Stimulated activated CD4-positive, alpha-beta T cell treated with anti-CD3 and anti-CD28 coated beads, TNF-alpha, amount 100 ng/mL, for 48 hours (primary cell): ENCODE measurements around the gene TPSD1.

Experiments used
- DNase-seq, 3 donors: peaks; one replicate each; pipeline ENCODE4 v3.0.0-alpha.2; 2020; ENCODE audit warnings: low read depth in 3 of 3

The TPSD1 gene

GRCh38 chr16:1299012-1299867 is 43.4 kb downstream of the TPSD1 start:
- no peak for DNase-seq

DNA sequence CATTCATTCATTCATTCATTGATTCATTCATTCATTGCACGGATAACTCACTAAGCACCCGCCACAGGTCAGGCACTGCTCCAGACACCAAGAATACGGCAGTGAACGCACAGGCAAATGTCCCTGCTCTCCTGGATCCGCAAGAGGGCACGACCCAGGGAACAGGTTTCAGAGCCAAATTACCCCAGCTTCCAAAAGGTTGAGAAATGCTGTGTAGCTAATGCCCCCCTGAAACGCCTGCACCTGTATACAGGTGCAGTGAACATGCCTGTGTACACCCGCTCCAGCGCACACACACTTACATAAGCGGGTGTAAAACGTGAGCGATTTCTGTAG is 44.0 kb downstream of the TPSD1 start:
- no peak for DNase-seq

DNA sequence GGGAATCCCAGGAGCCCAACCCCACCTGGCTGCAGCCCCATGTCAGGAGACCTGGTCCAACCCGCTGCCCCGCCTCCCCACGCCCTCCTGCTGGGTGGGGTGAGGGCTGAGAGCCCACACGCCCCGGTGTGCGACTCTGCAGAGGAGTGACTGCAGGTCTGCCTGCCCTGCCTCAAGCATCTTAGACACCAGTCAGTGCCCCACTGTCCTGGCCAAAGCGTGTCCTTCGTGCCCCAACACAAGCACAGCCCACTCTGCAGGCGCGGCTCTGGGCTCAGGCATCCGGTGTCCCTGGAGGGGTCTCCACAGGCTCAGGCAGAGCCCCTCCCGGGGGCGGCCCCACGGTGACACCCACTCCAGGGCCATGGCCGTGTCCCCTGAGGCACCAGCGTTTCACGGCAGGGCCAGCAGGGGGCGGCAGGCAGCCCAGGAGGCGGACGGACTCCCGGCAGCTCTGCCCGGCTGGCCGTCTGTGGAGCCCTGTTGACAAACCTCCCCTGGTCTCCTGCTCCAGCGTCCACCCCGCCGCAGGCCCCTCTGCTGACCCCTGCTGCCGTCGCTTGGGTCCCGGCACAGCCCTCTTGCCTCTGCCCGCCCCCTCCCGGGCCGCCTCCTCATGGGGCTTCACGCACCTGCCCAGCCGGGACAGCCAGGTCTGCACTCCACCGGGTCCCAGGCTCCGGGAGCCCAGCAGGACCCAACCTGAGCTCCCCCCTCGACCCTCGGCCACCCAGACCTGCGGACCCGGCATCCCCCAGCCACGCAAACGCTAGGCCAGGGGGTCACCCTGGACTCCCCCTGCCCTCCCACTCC is 45.0 kb downstream of the TPSD1 start:
- DNase-seq, result peak; percentile 53 to 70 (median 63)

DNA sequence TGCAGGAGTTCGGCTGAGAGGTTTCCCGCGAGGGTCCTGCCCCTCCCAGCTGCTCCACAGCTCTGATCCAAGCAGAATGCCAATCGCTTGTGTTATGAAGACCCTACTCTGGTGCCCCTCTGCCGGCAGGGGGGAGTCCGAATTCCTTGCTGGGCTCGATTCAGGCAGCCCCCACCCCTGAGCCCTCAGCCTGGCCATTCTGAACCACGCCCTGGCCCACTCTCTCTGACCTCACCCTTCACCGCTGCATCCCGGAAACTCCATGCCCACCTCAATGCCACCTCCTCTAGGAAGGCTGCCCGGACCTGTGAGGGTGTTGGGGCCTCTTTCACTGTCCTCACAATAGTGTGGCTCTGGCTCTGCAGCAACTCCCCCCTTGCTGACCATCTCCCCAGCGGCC is 45.7 kb downstream of the TPSD1 start:
- DNase-seq, result no peak

- no peak for DNase-seq
These were observed 50.0 kb downstream of the TPSD1 start for GRCh38 chr16:1305823-1306222.

DNA sequence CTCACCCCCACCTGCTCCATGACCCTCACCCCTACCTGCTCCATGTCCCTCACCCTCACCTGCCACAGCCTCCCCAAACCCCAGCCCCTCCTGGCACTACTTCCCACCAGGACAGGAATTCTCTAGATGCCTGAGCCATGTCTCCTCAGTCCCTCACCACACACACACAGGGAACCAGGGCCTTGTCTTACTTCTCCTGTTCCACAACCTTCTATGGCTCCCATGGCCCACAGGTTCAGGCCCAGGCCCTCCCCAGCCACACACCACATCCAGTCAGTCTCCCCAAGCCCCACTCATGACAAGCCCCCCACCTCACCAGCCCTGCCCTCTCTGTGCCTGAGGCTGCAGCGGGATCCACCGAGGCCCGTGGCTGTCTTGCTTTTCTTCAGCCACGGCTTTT is 50.5 kb downstream of the TPSD1 start:
- no peak for DNase-seq

DNA sequence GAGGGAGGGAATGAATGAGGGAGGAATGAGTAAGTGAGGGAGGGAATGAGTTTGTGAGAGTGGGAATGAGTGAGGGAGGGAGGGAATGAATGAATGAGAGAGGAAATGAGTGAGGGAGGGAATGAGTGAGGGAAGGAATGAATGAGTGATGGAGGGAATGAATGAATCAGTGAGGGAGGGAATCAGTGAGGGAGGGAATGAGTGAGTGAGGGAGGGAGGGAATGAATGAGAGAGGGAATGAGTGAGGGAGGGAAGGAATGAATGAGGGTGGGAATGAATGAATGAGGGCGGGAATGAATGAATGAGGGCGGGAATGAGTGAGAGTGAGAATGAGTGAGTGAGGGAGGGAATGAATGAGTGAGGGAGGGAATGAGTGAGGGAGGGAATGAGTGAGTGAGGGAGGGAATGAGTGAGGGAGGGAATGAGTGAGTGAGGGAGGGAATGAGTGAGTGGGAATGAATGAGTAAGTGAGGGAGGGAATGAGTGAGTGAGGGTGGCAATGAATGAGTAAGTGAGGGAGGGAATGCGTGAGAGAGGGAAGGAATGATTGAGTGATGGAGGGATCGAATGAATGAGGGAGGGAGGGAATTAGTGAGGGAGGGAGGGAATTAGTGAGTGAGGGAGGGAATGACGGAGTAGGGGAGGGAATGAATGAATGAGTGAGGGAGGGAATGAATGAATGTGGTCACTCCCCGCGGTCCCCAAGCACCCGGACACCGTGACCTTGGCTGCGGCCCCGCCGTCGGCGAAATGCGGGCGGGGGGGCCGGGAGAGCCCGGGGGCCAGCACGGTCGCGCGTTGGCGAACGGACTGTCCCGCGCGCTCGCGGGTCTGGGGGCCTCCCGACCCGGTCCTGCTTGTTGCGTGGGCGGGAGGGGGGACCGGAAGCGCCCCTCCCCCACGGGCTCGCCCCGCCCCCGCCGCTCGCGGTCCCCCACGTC is 52.4 kb downstream of the TPSD1 start:
- no peak for DNase-seq
